CD14-positive monocyte (primary cell): Measurements from ENCODE around the gene UBE2E1. TPM values are rescaled to one million over a fixed set of nuclear protein-coding genes. Genes with fewer than 3 reads are reported as not detected.
A peak's percentile ranks its signal among the peaks of the same experiment; 100 is the strongest.

ENCODE experiments used
- DNase-seq, 3 donors: peaks; one replicate each; pipeline ENCODE4 v3.0.0-alpha.2; 2011 to 2022
- H2AFZ ChIP-seq: 2 replicates; pipeline ENCODE4 v1.6.0; 2012; ENCODE audit warnings: mild to moderate bottlenecking, low read depth, low read length, inconsistent platforms; ENCODE audit not compliant: insufficient read depth, poor library complexity, severe bottlenecking
- H3K27ac ChIP-seq, 2 donors: 1 replicate in 1 of 2; 2 replicates in 1 of 2; pipeline ENCODE4 v1.5.1; 2012 to 2013; ENCODE audit warnings: low read length in 2 of 2, control low read depth in 1 of 2, inconsistent platforms in 1 of 2, low read depth in 1 of 2, mild to moderate bottlenecking in 1 of 2
- H3K27me3 ChIP-seq, 2 donors: one replicate each; pipeline versions ENCODE4 v1.6.0 to v1.6.1; 2011 to 2013; ENCODE audit warnings: low read length in 2 of 2; ENCODE audit not compliant: control insufficient read depth in 2 of 2, insufficient read depth in 2 of 2
- H3K36me3 ChIP-seq, 2 donors: replicated peaks in 1 of 2; 1 replicate in 1 of 2; 2 replicates in 1 of 2; pipeline versions ENCODE4 v1.5.1 to v1.6.1; 2012 to 2013; ENCODE audit warnings: low read length in 2 of 2, control low read depth in 1 of 2, inconsistent platforms in 1 of 2, mild to moderate bottlenecking in 1 of 2; ENCODE audit not compliant: insufficient read depth in 2 of 2, control insufficient read depth in 1 of 2
- H3K4me1 ChIP-seq, 2 donors: 1 replicate in 1 of 2; 2 replicates in 1 of 2; pipeline versions ENCODE4 v1.5.1 to v1.6.1; 2012 to 2013; ENCODE audit warnings: low read length in 2 of 2, control low read depth in 1 of 2, inconsistent platforms in 1 of 2, mild to moderate bottlenecking in 1 of 2, moderate library complexity in 1 of 2; ENCODE audit not compliant: insufficient read depth in 2 of 2, control insufficient read depth in 1 of 2
- H3K4me2 ChIP-seq: replicated peaks from 2 replicates; pipeline ENCODE3; 2012; ENCODE audit warnings: low read length, moderate library complexity, mild to moderate bottlenecking; ENCODE audit not compliant: poor library complexity, severe bottlenecking; ENCODE audit errors: extremely low read depth
- H3K4me3 ChIP-seq, 3 experiments: fragments of 200-600 bp in 1 of 3; sonication (generic) in 1 of 3; replicated peaks in 1 of 3; 1 replicate in 2 of 3; 2 replicates in 1 of 3; pipeline ENCODE4 v1.5.1; 2011 to 2013; ENCODE audit warnings: low read length in 3 of 3, mild to moderate bottlenecking in 3 of 3, control low read depth in 2 of 3, low read depth in 2 of 3, inconsistent platforms in 1 of 3, moderate library complexity in 1 of 3
- H3K79me2 ChIP-seq: 2 replicates; pipeline ENCODE4 v1.6.0; 2012; ENCODE audit warnings: mild to moderate bottlenecking, control low read depth, inconsistent platforms, low read length, moderate library complexity; ENCODE audit not compliant: insufficient read depth
- H3K9ac ChIP-seq: 2 replicates; pipeline ENCODE4 v1.6.0; 2017; ENCODE audit warnings: low read length, mild to moderate bottlenecking; ENCODE audit not compliant: insufficient read depth, poor library complexity, severe bottlenecking
- H3K9me3 ChIP-seq, 2 donors: replicated peaks in 1 of 2; 1 replicate in 1 of 2; 2 replicates in 1 of 2; pipeline versions ENCODE4 v1.5.1 to v1.6.1; 2012 to 2013; ENCODE audit warnings: low read length in 2 of 2, control low read depth in 1 of 2; ENCODE audit not compliant: control insufficient read depth in 1 of 2, insufficient read depth in 1 of 2
- H4K20me1 ChIP-seq: 2 replicates; pipeline ENCODE4 v1.6.0; 2012; ENCODE audit warnings: mild to moderate bottlenecking, low read length, control low read depth, moderate library complexity; ENCODE audit not compliant: insufficient read depth
- H3K27ac Mint-ChIP-seq, 7 donors: one replicate each; pipeline ENCODE4 v1.8.0; 2020; ENCODE audit warnings: mild to moderate bottlenecking in 7 of 7, mixed read lengths in 7 of 7, moderate library complexity in 6 of 7, inconsistent platforms in 2 of 7
- H3K27me3 Mint-ChIP-seq, 3 donors: one replicate each; pipeline ENCODE4 v1.8.0; 2021 to 2022; ENCODE audit warnings: low read depth in 3 of 3, mild to moderate bottlenecking in 3 of 3, mixed read lengths in 3 of 3, moderate library complexity in 3 of 3, inconsistent platforms in 1 of 3
- H3K36me3 Mint-ChIP-seq, 2 donors: one replicate each; pipeline ENCODE4 v1.8.0; 2020; ENCODE audit warnings: mixed read lengths in 2 of 2, inconsistent platforms in 1 of 2, mild to moderate bottlenecking in 1 of 2
- H3K4me1 Mint-ChIP-seq: one replicate; pipeline ENCODE4 v1.8.0; 2020; ENCODE audit warnings: mild to moderate bottlenecking, mixed read lengths
- H3K4me3 Mint-ChIP-seq, 2 donors: one replicate each; pipeline ENCODE4 v1.8.0; 2020; ENCODE audit warnings: mild to moderate bottlenecking in 2 of 2, mixed read lengths in 2 of 2, moderate library complexity in 1 of 2
- H3K9me3 Mint-ChIP-seq, 7 donors: one replicate each; pipeline ENCODE4 v1.8.0; 2020 to 2022; ENCODE audit warnings: mixed read lengths in 7 of 7, mild to moderate bottlenecking in 6 of 7, moderate library complexity in 6 of 7, inconsistent platforms in 2 of 7
- WGBS: methylation state at CpG from one replicate; pipeline ENCODE4 v1.1.5; 2013; ENCODE audit warnings: missing lambda C conversion rate; ENCODE audit not compliant: insufficient coverage; 5-methylcytosine and 5-hydroxymethylcytosine counted together
- intact Hi-C, 2 donors: fragments of 100-400 bp; cut with micrococcal nuclease; formaldehyde crosslinking; loops; one replicate each; pipeline versions ENCODE4 v1.15.0 to v1.15.1; 2023
- polyA plus RNA-seq, 3 donors: library from polyadenylated mRNA; depleted of rRNA in 1 of 3; unstranded in 2 of 3; stranded (reverse) in 1 of 3; fragments of 300-500 nt in 2 of 3; fragments of >200 nt in 1 of 3; fragmentation: Illumina TruSeq in 2 of 3; gene quantifications; 1 replicate in 2 of 3; 2 replicates in 1 of 3; pipeline ENCODE4 v1.2.3, GENCODE V29; 2012 to 2021
- TF ChIP-seq, protein P1 (sequence below): fragments of 200-600 bp; IDR thresholded peaks from one replicate; pipeline ENCODE4 v1.8.0; 2022; ENCODE audit warnings: antibody characterized with exemption, mild to moderate bottlenecking

Gene UBE2E1
- polyA plus RNA-seq, 3 donors, result 31.3 to 60.2 (median 34.6) TPM

DNA sequence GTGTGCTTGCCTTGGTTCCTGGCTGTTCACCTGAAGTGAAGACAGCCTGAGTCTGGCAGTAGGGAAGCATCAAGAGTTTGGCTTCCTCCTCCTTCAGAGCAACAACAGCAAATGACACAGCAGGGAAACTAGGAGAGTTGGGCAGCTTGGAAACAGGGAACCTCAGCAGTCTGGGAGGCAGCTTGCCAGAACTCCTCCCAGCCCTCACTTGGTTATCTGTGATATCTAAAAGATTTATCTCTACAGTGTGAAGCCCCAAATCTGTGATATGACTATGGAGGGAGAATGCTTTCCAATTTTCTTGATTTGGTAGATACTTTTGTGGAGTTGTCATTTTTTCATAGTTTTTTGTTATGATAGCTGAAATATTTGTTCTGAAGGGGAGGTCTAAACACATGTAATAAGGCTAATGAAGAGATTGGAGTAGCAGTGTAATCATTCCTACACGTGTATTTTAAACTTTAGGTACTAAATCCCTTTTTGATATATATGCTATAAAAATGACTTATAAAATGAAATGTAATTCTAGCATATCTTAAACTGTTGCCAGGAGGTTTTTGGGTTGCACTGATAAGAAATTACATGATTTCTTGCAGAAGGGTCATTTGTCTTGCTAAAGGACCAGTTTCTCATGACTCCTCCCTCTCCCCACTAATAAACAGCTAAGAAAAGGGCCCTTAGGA is 20.8 kb downstream of the UBE2E1 start:
- Mint-ChIP-seq H3K36me3 (peaks cover 25 to 36% of the 10 kb centered on the region in 2 donors), H3K4me3 (no peak overlapping the region), H3K9me3 (peaks cover 0 to 2% (median 0%) of the 10 kb centered on the region in 7 donors), H3K4me1 (peaks cover 50% of the 10 kb centered on the region), H3K27me3 (no peaks in the 10 kb centered on the region), H3K27ac (peak overlapping the region in 3 of 7 donors; percentile 16 to 64 (median 44))
- Histone ChIP-seq H2AFZ (no peak overlapping the region), H3K36me3 (peaks cover 0 to 9% of the 10 kb centered on the region in 2 donors), H3K79me2 (peaks cover 85% of the 10 kb centered on the region), H3K4me3 (no peak overlapping the region), H3K9me3 (no peaks in the 10 kb centered on the region), H3K9ac (no peak overlapping the region), H3K4me2 (no peak overlapping the region), H3K27me3 (no peaks in the 10 kb centered on the region), H3K27ac (peak overlapping the region in 1 of 2 donors; percentile 8), H4K20me1 (peaks cover 95% of the 10 kb centered on the region), H3K4me1 (peaks cover 14 to 26% of the 10 kb centered on the region in 2 donors)
- intact Hi-C loops, result no loop called here
- no CpG with 5 or more reads among the region's 1 CpG for WGBS
- peak in 1 of 3 donors; percentile 21 for DNase-seq
- TF ChIP-seq, protein P1, sequence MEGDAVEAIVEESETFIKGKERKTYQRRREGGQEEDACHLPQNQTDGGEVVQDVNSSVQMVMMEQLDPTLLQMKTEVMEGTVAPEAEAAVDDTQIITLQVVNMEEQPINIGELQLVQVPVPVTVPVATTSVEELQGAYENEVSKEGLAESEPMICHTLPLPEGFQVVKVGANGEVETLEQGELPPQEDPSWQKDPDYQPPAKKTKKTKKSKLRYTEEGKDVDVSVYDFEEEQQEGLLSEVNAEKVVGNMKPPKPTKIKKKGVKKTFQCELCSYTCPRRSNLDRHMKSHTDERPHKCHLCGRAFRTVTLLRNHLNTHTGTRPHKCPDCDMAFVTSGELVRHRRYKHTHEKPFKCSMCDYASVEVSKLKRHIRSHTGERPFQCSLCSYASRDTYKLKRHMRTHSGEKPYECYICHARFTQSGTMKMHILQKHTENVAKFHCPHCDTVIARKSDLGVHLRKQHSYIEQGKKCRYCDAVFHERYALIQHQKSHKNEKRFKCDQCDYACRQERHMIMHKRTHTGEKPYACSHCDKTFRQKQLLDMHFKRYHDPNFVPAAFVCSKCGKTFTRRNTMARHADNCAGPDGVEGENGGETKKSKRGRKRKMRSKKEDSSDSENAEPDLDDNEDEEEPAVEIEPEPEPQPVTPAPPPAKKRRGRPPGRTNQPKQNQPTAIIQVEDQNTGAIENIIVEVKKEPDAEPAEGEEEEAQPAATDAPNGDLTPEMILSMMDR, result no peak

DNA sequence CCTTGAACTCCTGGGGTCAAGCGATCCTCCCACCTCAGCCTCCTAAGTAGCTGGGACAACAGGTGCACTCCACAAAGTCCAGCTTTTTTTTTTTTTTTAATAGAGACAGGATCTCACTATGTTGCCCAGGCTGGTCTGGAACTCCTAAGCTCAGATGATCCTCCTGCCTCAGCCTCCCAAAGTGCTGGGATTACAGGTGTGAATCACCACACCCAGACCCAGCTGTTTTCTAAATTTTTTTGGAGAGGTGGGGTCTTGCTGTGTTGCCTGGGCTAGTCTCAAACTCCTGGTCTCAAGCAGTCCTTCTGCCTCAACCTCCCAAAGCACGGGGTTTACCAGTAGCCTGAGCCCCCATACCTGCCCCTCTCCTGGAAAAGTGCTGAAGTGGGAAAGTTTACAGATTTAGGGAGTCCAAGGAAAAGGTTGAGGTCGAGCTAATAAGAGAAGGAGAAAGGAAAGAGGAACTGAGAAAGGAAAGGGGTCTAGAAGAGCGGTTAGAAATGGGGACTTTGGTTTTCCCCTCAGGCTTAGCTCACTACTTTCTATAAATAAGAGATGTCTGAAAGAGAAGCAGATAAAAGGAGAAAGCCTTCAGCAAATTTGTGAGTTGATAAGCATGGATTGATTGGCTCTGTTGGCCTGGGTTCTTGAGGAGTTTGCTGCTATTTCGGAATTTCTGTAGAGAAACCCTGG is 23.6 kb downstream of the UBE2E1 start:
- 80% methylated on average over 1 of the region's 5 CpGs for WGBS
- peaks cover 0 to 2% (median 0%) of the 10 kb centered on the region in 7 donors for H3K9me3 Mint-ChIP-seq
- Histone ChIP-seq H3K4me3 (no peak overlapping the region), H3K36me3 (peaks cover 0 to 5% of the 10 kb centered on the region in 2 donors), H3K79me2 (peaks cover 76% of the 10 kb centered on the region), H3K27ac (no peak overlapping the region), H3K9ac (no peak overlapping the region), H2AFZ (no peak overlapping the region), H3K4me2 (peak overlapping the region; percentile 47), H4K20me1 (peaks cover 99% of the 10 kb centered on the region), H3K4me1 (peaks cover 16 to 30% of the 10 kb centered on the region in 2 donors), H3K27me3 (no peaks in the 10 kb centered on the region), H3K9me3 (no peaks in the 10 kb centered on the region)
- intact Hi-C loops, result no loop called here
- peaks cover 22 to 34% of the 10 kb centered on the region in 2 donors for H3K36me3 Mint-ChIP-seq
- peak overlapping the region in 1 of 2 donors; percentile 61 for H3K4me3 Mint-ChIP-seq
- H3K27me3 Mint-ChIP-seq, result peaks cover 0 to 1% (median 0%) of the 10 kb centered on the region in 3 donors
- DNase-seq, result peak in 1 of 3 donors; percentile 16
- TF ChIP-seq, protein P1, result no peak
- H3K27ac Mint-ChIP-seq, result peak overlapping the region in 2 of 7 donors; percentile 12 to 46
- H3K4me1 Mint-ChIP-seq, result peaks cover 45% of the 10 kb centered on the region
